ENCODE results near the gene NF1. TPM values are rescaled to one million over a fixed set of nuclear protein-coding genes. Genes with fewer than 3 reads are reported as not detected.
A peak's percentile ranks its signal among the peaks of the same experiment; 100 is the strongest.

Gene NF1
- total RNA-seq, 1 donor: 67.0 TPM

GRCh38 chr17:31425282-31426040 lies 330.7 kb downstream of the NF1 start:
- H2AFZ ChIP-seq (ENCODE audit: low read length): no peak overlapping the region
- no peak overlapping the region for H3K4me2 ChIP-seq (ENCODE audit: insufficient read depth, low read length)
- peak; percentile 29 for DNase-seq (ENCODE audit: insufficient read length, low spot score, missing footprints)

More at GRCh38 chr17:31425282-31426040, 330.7 kb downstream of the NF1 start:
- no peaks in the 10 kb centered on the region for H3K9me3 ChIP-seq (ENCODE audit: low read depth, low read length)
- H3K27ac ChIP-seq (ENCODE audit: low read depth, low read length): no peak overlapping the region
- H4K20me1 ChIP-seq (ENCODE audit: insufficient read depth, low read length): no peaks in the 10 kb centered on the region
- H3K27me3 ChIP-seq (ENCODE audit: insufficient read depth, low read length): peaks cover 33% of the 10 kb centered on the region
- TF ChIP-seq, protein P1, sequence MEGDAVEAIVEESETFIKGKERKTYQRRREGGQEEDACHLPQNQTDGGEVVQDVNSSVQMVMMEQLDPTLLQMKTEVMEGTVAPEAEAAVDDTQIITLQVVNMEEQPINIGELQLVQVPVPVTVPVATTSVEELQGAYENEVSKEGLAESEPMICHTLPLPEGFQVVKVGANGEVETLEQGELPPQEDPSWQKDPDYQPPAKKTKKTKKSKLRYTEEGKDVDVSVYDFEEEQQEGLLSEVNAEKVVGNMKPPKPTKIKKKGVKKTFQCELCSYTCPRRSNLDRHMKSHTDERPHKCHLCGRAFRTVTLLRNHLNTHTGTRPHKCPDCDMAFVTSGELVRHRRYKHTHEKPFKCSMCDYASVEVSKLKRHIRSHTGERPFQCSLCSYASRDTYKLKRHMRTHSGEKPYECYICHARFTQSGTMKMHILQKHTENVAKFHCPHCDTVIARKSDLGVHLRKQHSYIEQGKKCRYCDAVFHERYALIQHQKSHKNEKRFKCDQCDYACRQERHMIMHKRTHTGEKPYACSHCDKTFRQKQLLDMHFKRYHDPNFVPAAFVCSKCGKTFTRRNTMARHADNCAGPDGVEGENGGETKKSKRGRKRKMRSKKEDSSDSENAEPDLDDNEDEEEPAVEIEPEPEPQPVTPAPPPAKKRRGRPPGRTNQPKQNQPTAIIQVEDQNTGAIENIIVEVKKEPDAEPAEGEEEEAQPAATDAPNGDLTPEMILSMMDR (IDR thresholded peaks at IDR 0.05; ENCODE audit: extremely low read depth, low read depth, low read length): no peak
- no peaks in the 10 kb centered on the region for H3K79me2 ChIP-seq (ENCODE audit: insufficient read depth, low read length)
- no peaks in the 10 kb centered on the region for H3K36me3 ChIP-seq (ENCODE audit: insufficient read depth, low read length)
- H3K4me3 ChIP-seq (ENCODE audit: insufficient read depth, low read length): no peak overlapping the region
- no peaks in the 10 kb centered on the region for H3K4me1 ChIP-seq (ENCODE audit: insufficient read depth, low read length)

Small RNA genes within 50 kb of the gene (small RNA-seq; reads per million reads assigned to genes)
- not detected for gene MIR4733

Other genes with a start within 250 kb of the NF1 start
- gene TEFM, start 188.7 kb upstream of the NF1 start, total RNA-seq: 10.9 and 13.6 TPM in 2 replicates
- gene ADAP2, start 173.0 kb upstream of the NF1 start, total RNA-seq: 0.29 and 0.72 TPM in 2 replicates
- 10.6 and 11.2 TPM in 2 replicates for gene RNF135, start 123.9 kb upstream of the NF1 start, total RNA-seq
- 0.72 and 0.88 TPM in 2 replicates for gene OMG, start 202.3 kb downstream of the NF1 start, total RNA-seq
- 4.0 and 6.2 TPM in 2 replicates for gene EVI2B, start 219.1 kb downstream of the NF1 start, total RNA-seq
- gene EVI2A, start 226.6 kb downstream of the NF1 start, total RNA-seq: 191 and 244 TPM in 2 replicates